GM18511 (cell line): ENCODE measurements around the gene LOXL4.

ENCODE experiments used
- ATAC-seq: cut with Tn5 transposase; IDR thresholded peaks from one replicate; pipeline ENCODE4 v1.9.1; 2021; ENCODE audit warnings: mild to moderate bottlenecking, moderate library complexity; ENCODE audit not compliant: unreplicated experiment

The LOXL4 gene

DNA sequence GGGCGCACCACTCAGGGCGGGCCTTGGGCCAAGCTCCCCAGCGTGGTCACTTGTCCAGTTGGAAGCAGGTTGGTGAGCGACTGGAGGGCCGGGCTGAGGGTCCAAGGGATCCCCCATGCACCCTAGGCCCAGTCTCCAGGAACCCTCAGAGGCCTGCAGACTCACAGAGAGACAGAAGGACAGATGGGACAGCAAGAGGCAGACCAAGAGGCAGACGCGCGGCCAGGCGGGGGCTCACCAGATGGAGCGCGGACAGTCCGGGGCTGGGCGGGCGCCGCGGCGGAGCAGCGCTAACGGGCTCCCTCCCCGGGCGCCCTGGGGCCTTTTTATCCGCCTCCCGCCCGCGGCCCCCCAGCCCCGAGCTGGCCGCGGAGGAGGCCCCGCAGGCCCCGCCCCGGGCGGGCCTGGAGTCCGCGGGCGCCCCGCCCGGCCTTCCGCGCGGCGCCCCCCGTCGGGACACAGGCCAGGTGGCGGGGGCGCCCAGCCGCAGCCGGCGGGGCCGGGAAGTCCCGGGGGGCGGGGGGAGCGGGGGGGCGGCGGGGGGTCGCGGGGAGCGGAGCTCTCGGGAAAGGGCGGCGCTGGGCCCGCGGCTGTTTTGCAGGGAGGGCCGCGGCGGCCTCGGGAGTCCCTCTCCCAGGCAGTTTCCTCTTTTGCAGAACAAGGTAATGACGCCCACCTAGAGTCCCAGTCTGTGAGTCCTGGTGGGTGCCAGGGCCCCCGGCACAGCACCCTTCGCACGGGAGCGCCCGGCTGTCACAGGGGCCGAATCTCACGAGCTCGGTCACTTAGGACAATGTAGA, at the start of gene LOXL4:
LOXL4 (minus strand) TSS at position 301 of the 800 bp plus-strand sequence. CDS start 5,175 bp downstream, outside the sequence.
- ATAC-seq = peak; percentile 42

DNA sequence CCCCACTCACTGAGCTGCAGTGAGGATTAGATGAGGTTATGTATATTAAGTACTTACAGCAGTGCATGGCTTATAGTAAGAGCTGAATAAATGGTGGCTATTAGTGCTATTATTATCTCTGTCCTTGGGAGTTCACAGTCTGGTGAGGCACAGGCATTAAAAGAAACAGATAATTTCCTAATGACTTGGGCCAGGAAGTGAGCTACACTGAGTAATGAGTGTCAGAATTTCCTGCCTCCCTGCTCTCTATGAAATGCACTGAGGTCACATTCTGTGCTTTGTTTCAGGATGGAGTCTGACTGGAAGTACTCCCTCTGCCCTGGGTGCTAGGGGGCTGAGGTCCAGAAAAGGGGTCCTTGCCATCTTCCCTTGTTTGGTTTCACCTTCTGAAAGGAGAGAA, 48.7 kb upstream of the LOXL4 start:
- no peak for ATAC-seq

DNA sequence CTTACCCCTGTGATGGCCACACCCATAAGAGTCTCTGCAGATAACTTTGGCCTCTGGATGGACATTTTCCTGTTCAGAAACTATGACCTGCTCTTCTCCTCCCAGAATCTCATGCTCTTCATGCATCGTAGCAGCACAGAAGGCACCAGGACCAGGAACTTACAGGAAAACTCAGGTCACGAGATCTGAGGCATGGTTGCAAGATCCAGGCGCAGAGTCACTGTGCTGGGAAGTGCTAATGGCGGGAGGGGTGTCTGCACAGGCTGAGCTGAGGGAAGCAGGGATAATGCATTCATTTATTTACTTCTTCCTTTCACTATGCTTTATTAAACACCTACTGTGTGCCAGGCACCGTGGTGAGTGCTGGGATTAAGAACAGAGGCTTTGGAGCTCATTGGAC, 48.2 kb upstream of the LOXL4 start:
- ATAC-seq = no peak

DNA sequence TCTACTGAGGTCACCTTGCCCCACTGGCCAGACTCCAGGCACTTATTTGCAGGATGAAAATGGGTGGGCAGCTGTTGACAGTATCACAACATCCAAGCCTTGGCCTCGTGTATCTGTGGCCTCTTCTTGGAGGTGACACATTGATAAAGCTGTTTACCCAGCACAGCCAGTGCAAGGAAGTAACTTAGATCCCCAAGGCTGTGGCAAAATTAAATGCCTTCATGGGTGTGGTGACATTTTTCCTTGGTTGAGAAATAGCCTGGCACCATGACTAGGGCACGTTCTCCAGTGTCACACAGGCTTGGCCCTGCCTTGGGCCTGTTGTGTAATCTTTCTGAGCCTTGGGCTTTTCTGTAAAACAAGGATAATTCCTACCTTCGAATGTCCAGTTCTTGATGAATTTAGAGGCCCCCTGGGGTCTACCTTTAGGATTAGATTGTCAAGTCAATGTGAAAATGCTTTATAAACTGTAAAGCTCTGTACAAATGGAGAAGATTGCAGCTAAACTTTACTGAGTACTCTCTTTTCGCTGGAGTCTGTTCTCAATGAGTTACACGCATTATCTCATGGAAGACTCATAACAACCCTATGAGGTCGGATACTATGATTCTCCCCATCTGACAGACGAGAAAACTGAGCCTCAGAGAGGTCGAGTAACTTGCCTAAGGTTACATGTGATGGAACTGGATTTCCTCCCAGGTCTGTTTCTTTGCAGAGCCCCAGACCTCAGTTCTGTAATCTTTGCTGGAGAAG, 46.7 kb upstream of the LOXL4 start:
- ATAC-seq = no peak

DNA sequence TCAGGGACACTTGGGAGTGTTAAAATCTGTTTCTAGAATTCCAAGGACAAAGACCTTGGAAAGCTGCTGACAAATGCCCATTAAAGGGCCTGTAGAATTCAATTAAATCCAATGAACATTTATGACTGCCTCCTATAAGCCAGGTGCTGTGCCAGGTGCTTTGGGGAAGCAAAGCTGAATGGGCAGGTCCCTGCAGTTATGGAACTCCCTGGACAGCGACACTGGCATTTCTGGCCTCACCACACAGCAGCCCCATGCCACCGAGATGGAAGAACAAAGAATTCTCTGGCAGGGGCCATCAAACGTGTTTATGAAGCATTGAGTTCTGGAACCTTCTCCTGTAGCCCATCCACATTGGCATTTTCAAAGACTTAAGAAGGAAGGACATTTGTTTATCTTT, 45.6 kb upstream of the LOXL4 start:
- ATAC-seq = no peak

DNA sequence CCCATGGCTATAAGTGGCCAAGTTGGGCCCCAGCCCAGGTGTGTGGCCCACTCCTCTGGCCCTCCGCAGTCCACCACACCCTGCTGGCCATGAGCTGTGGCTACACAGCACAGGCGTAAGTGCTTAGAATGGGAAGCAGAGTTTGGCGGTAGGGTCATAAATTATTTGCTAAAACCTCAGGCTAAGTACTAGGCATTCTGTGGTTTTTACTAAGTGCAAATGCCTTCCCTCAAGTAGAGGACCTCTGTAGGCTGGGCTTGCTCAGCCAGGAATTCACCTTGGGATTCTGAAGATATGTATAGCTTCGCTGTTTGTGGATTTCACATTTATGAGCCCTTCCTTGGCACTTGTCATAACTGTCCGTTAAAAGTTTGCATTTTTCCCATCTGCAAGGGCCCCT, 44.8 kb upstream of the LOXL4 start:
- no peak for ATAC-seq

DNA sequence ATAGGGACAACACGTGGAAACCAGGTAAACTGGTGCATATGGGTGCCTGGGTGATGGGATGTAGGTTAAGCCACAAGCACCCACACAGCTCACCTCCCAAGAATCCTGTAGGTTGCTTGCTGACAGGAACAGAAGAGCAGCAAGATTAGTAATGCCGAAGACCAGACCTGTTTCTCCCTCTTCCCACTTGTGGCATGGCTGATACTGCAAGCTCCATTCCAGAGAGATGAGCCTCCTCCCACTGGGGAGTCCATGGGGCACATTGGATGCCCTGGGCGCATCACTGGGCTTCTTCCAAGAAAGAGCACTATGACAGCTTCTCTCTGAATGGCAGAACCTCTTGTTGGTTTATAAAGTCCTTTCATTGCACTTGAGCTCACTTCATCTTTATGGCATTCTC, 44.4 kb upstream of the LOXL4 start:
- ATAC-seq = no peak

DNA sequence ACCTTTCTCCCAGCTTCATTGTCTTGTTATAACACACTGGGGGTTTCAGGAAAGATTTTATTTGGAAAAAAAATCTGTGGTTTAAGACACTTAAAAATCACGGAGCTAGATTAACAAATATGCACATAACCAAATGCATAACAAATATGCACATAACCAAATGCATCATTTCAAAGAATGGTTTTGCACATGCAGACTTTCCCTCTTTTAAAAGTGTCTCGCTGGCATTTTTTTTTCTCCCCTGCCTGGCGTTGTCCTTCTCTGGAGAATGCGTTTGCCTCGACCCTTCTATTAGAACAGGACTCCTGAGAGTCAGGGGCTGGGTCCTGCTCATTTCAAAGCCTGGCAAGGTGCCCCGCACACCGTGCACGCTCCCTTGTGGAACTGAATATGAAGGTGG, 42.7 kb upstream of the LOXL4 start:
- no peak for ATAC-seq

DNA sequence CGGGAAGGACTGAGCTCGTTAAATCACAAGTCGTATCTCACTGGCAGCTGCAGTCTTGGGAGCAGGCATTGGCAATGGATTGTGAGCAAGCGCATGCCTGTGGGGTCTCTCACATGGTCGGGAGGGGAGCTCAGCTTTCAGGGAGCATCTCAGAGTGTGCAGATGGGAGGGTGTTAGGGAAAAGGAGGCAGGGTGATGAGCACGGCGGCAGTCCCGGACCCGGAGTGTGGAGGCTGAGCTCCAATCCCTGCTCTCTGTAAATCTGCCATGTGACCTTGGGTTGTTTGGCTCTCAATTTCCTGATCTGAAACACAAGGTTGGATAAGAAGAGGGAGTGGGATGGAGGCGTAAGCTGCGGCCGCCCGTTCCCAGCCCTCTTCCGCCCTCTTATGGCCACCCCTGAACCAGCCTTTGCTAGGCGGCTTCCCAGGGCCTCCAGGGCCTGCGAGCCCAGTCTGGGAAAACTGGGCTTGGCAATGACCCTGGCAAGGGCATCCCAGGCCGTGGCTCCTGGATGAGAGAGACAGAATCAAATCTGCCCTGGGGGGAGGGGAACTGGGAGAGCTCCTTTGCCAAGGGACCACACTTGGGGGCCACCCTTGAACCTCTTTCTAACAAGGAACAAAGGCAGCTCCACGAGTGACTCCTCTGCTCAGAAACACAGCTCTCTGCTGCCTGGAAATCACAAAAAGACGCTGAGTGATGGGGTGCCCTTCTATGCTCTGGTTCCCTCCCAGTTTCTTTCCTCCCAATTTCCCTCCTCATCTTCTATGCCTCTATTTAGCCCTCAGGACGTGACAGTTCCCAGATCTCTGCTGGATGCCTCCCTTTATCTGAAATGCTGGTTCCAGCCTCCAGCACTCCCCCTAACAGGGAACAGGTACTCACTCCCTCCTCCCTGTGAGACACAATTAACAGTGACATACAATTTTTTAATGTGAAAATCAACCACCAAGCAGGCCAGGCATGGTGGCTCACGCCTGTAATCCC, 41.7 kb upstream of the LOXL4 start:
- no peak for ATAC-seq

DNA sequence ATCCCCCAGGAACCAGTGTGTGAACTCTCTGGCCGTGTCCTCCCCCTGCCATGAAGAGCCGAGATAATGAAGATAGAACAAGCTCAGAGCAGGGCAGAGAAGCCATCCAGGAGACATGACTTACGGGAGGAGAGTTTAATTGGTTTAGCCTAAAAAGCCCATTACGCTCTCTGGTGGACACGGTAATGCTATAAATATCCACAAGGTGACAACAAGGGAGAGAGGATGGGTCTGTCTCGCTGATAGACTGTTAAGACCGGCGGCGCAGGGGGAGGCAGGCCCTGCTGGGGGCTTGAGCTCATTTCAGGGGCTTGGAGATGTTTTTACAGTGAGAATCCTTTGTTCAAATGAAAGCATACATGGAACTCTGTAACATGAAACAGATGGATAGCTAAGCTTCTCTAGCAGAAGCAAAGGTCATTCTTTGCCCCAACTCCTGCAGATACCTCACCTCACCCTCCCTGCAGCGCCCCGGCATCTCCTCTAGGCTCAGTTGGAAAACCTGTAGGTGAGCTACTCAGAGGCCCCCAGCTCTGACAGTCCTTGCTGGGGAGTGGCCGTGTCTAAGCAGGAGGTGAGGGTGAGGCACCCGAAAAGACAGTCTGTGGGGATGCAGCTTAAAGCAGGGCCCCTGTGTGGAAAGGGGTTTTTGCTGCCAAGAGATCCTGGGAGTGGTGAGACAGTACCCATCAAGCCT, 40.8 kb upstream of the LOXL4 start:
- no peak for ATAC-seq

DNA sequence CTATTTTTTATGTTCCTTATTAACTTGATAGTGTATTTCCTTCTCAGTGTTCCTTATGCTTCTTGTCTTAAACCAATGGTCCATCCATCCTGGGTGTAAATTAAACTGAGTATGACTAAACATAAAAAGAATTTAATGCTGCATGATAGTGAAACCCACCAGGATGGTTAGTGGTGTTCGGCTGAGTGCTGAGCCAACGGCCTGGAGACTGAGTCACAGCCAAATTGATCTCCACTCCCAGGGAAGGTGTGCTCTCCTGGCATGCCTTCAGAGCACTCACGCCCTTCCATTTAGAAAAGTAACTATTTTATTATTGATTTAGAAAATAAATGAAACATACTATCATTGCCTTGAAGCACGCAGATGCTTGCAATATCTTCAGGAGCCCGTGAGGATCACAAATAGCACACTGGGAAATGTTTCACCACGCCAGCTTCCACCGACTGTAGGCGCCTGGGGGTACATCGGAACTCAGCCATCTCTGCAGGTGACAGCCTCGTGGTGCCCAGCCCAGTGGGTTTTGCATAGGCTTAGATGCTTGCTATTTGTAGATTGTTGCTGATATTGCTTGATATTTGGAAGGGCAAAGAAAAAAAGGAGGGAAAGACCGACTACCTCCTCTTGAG, 40.0 kb upstream of the LOXL4 start:
- ATAC-seq = no peak

DNA sequence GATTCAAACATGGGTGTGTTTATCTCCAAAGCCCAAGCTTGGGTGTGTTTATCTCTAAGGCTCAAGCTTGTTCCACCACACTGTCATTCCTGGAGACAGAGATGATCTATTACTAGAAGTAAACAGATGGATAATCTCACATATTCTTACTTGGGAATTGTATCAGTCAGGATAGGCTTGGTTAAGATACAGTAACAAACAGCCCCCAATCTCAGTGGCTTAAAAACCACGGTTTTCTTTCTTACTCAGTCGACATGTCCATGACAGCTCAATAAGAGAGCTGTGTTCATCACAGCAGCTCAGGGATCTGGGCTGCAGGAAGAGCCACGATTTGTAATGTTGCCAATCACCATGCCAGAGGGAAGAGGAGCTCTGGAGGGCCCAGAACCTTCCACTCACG, 38.5 kb upstream of the LOXL4 start:
- ATAC-seq = no peak

DNA sequence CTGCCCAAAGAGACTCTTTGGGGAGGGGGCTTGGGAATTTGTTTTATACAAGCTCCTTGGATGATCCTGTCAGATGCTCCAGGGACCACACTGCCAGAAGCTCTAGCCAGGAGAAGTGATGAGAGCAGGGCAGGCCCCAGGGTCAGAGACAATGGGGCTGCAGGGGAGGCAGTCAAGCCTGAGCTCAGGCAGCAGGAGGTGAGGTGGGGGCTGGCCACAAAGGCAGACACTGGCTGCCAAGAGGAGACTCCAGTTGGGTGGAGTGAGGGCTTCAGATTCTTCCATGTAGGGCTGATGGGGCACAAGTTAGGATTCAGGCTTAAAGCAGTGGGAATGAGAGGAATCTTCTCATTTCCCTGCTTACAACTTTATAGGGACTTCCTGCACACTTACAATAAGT, 35.6 kb upstream of the LOXL4 start:
- ATAC-seq = no peak

DNA sequence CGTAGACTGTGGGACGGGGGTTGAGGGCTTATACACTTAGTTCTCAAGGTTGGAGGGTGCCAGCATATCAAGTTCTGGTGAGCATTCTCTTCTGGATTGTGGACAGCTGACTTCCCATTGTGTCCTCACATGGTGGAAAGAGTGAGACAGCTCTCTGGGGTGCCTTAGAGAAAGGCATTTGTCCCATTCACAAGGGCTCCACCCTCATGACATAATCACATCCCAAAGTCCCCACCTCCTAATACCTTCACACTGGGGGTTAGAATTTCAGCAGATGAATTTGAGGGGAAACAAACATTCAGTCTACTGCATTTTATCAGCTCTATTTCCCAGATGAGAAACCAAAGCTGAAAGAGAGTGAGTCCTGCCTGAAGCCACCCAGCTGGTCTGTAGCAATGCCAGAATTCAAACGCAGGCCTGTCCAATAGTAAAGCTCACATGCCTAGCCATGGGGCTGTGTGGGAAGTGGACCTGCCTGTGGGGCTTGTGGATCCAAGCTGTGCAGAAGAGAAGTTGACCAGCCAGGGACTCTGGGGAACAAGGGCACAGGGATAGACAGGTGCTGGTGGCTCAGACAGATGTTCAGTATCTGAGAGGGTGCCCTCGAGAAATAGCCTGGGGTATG, 34.9 kb upstream of the LOXL4 start:
- ATAC-seq = no peak

DNA sequence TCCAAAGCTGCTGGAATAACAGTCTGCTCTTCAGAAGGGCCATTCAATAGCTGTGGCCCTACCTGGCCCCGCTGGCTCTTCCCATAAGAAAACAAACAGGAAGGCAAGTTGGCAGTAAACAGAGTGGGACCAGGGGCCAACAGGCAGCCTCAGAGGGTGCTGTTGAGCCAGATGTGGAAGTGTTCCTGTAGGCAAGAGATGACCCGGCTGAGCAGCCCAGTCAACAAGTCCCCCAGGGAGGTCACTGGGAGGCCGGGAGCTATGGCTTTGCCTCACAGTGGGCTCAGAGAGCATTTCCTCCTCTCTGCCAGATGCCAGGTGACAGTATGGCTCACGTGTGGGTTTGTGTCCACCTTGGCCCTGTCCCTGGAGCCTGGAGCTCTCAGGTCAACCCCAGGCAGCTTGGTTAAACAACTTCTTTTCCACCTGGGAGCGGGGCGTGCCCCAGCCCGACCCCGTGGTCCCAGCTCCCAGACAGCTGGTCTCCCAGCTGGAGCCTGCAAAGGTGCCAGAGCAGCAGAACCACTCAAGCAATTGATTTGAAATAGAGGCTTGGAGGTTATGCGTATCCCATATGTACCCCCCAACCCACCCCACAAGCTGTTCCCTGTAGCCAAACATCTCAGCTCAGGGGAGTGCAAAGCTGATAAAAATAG, 33.8 kb upstream of the LOXL4 start:
- ATAC-seq = no peak

DNA sequence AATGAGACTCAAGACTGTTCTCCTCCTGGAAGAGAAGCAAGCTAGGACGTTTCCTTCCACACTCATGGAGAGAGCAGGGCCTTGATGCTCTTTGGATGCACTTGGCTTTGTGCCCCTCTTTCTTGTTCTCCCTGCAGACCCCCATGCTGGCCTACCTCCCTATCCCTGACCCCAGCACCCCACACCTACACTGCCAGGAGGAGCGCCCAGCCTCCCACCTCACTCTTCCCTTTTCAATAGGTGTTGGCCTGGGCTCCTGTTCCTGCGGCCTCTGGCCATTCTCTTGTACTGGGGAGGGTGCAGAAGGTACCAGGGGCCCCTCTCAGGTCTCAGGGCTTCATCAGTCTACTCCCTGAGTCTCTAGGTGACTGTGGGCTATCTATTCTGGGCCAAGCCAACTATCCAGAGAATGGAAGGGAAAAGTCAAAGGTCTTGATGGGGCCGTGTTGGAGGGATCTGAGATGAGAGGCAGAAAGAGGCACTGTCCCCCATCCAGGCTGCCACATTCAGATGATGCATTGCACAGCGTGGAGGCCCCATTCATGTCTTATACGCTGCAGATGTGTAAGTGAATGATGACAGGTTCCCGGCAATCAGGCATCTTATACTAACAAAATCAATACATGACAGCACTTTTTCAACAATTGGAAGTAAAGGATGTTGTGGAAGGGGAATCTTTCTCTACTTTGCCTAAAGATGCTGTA, 32.7 kb upstream of the LOXL4 start:
- no peak for ATAC-seq

DNA sequence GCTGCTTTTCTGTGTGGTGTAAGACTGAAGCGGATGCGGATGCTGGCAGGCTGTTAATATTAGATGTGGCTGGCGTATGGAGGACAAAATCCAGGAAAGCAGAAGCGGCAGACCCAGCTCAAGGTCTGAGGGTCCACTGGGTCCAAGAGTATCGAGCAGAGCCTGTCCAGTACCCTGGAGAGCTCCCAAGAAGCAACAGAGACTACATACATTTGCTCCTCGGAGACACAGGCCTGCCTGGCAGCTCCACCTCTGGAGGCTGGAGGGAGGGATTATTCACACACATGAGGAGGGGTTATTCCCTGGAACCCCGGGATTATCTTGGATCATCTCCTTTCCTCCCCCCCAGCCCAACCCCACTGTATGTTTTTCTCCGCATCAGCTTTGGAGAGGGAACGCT, 31.3 kb upstream of the LOXL4 start:
- no peak for ATAC-seq

DNA sequence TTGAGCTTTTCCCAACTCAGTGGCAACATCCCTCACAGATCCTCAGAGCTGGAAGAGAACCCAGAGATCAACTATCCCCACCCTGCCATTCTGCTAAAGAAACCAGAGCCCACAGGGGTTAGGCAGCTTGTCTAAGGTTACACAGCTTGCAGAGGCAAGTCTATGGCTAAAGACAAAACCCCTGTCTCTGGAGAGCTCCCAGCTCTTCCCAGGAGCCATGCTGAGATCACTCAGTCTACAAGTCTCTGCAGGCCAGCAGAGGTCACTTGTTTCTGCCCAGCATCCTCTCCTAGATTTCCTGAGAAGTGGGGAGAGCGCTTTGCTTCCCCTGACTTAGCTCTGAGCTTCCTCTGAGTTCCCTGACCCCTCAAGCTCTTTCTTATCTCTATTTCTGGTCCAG, 28.5 kb upstream of the LOXL4 start:
- no peak for ATAC-seq

DNA sequence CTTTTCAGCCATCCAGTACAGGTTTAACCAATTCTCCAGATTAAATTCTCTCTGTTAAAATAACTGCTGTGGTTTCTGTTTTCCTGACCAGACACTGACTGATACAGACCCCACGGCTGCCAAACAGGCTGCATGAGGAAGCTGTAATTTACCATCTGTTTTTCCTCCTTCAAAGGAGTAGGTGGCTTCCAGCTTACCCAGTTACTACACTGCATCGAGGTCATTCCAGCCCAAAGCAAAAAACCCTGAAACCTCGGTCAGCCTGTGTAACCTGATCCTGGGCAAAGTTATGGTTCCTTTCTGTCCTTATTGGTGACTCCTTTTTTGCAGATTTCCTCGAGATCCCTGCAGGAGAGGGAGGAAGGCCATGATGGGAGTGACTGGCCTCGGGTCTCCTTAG, 27.9 kb upstream of the LOXL4 start:
- ATAC-seq = no peak
